Gastroesophageal sphincter (tissue), 4 donors: ENCODE results near the gene RHOC. TPM values are rescaled to one million over a fixed set of nuclear protein-coding genes. Genes with fewer than 3 reads are reported as not detected.
"Not testable (repeated sequence)": the region's sequence is repeated elsewhere in the genome, so short reads cannot be mapped to it uniquely, and the experiment has no call there.

Source experiments
- ATAC-seq: fragments of 150-250 bp; one replicate; pipeline ENCODE4 v1.9.1; 2016; ENCODE audit warnings: mild to moderate bottlenecking, moderate library complexity
- H3K27ac ChIP-seq, 4 donors: fragments of 200-600 bp; sonication (generic) in 3 of 4; 1 replicate in 3 of 4; 2 replicates in 1 of 4; pipeline ENCODE4 v1.5.1; 2016 to 2019
- H3K27me3 ChIP-seq: fragments of 200-600 bp; sonication (generic); one replicate; pipeline ENCODE4 v1.5.1; 2019
- H3K36me3 ChIP-seq, 2 donors: fragments of 200-600 bp; sonication (generic); one replicate each; pipeline ENCODE4 v1.5.1; 2019; ENCODE audit warnings: control low read depth in 1 of 2
- H3K4me1 ChIP-seq, 3 donors: fragments of 200-600 bp; sonication (generic); 1 replicate in 2 of 3; 2 replicates in 1 of 3; pipeline ENCODE4 v1.5.1; 2016 to 2019; ENCODE audit warnings: control low read depth in 2 of 3
- H3K4me3 ChIP-seq, 2 donors: fragments of 200-600 bp; sonication (generic); one replicate each; pipeline ENCODE4 v1.5.1; 2019; ENCODE audit warnings: mild to moderate bottlenecking in 1 of 2, moderate library complexity in 1 of 2
- H3K9me3 ChIP-seq, 3 donors: fragments of 200-600 bp; sonication (generic); one replicate each; pipeline ENCODE4 v1.5.1; 2017 to 2019; ENCODE audit warnings: control low read depth in 2 of 3
- EP300 ChIP-seq: sonication (generic); formaldehyde crosslinking; IDR thresholded peaks from one replicate; pipeline ENCODE4 v1.6.1; 2017; ENCODE audit warnings: antibody characterized with exemption, mild to moderate bottlenecking
- POLR2A ChIP-seq, 2 donors: fragments of 450-650 bp; IDR thresholded peaks; one replicate each; pipeline ENCODE4 v1.6.1; 2017; ENCODE audit warnings: antibody characterized with exemption in 2 of 2, mild to moderate bottlenecking in 2 of 2, moderate library complexity in 1 of 2
- POLR2AphosphoS5 ChIP-seq: sonication (generic); formaldehyde crosslinking; IDR thresholded peaks from one replicate; pipeline ENCODE4 v1.6.1; 2017; ENCODE audit warnings: antibody characterized with exemption
- WGBS, 2 donors: methylation state at CpG; one replicate each; pipeline ENCODE4 v1.1.5; 2018; ENCODE audit warnings: low coverage in 1 of 2; 5-methylcytosine and 5-hydroxymethylcytosine counted together
- total RNA-seq, 4 donors: library from RNA; depleted of rRNA; stranded (reverse); fragments of >200 nt; gene quantifications; one replicate each; pipeline ENCODE4 v1.1.0, GENCODE V29; 2016
- TF ChIP-seq, protein P1 (sequence below), 4 experiments: fragments of 200-600 bp in 2 of 4; fragments of 450-650 bp in 2 of 4; sonication (generic) in 1 of 4; IDR thresholded peaks; one replicate each; pipeline ENCODE4 v1.5.1; 2017 to 2019; ENCODE audit warnings: antibody characterized with exemption in 4 of 4, mild to moderate bottlenecking in 2 of 4, moderate library complexity in 2 of 4

Gene RHOC
- total RNA-seq, 4 donors from 2014 or later, result 183 to 354 (median 240) TPM

DNA sequence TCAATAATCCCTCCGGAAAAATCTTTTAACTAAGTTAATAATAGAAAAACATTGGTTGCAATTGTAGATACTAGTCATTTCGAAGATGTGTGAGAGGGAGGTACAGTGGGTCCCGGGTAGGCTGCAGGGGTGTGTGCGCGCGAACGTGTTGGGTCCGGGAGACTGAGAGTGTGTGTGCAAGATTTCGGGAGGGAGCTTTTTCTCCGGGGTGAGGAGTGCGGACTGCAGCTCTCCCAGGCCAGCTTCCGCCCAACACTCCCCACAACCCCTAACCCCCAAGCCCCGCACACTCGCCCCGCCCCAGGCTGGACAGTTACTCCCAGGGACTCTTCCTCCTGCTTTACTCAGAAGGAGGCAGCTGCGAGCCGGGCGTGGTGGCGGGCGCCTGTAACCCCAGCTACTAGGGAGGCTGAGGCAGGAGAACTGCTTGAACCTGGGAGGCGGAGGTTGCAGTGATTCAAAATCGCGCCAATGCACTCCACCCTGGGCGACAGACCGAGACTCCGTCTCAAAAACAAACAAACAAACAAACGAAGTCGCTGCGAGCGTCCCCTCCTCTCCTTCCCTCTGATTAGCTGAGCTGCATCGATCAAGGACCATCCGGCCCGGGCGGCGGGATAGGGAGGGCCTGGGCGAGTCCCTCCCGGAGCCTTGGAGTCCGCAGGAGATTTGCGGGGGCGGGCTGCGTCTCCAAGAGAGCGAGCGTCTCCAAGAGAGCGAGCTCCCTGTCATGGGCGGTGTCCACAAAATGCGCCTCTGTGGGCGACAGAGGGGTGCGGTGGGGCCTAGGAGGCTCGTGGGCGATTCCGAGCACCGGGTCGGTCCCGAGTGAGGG is 36.5 kb upstream of the RHOC start:
- TF ChIP-seq, protein P1, sequence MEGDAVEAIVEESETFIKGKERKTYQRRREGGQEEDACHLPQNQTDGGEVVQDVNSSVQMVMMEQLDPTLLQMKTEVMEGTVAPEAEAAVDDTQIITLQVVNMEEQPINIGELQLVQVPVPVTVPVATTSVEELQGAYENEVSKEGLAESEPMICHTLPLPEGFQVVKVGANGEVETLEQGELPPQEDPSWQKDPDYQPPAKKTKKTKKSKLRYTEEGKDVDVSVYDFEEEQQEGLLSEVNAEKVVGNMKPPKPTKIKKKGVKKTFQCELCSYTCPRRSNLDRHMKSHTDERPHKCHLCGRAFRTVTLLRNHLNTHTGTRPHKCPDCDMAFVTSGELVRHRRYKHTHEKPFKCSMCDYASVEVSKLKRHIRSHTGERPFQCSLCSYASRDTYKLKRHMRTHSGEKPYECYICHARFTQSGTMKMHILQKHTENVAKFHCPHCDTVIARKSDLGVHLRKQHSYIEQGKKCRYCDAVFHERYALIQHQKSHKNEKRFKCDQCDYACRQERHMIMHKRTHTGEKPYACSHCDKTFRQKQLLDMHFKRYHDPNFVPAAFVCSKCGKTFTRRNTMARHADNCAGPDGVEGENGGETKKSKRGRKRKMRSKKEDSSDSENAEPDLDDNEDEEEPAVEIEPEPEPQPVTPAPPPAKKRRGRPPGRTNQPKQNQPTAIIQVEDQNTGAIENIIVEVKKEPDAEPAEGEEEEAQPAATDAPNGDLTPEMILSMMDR (IDR thresholded peaks at IDR 0.05), result no peak
- TF ChIP-seq EP300 (no peak), POLR2A (IDR thresholded peaks at IDR 0.05) (no peak), POLR2AphosphoS5 (no peak)
- Histone ChIP-seq H3K4me3 (peak overlapping the region in 1 of 2 donors; percentile 40), H3K27ac (no peak overlapping the region), H3K36me3 (no peaks in the 10 kb centered on the region), H3K4me1 (peaks cover 0 to 13% (median 0%) of the 10 kb centered on the region in 3 donors), H3K9me3 (no peaks in the 10 kb centered on the region), H3K27me3 (peaks cover 51% of the 10 kb centered on the region)
- peak; percentile 10 for ATAC-seq
- WGBS, 2 donors, result 54 to 79% methylated on average over 2 to 3 of the region's 54 CpGs

DNA sequence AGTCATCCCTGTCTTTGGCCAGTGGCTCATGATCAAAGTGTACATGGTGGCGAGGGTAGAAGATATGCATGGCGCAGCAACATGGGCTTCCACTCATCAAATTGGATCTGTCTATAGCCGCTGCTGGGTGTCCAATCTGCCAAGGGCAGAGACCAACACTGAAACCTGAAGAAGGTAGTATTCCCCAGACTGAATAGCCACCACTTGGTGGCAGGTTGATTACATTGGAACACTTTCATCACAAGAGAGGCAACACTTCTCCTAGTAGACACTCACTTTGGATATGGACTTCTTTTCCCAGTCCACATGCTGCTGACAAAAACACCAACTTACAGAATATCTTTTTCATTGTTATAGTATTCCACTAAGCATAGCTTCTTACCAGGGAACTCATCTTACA is 30.6 kb upstream of the RHOC start:
- H3K27me3 ChIP-seq, result peaks cover 20% of the 10 kb centered on the region
- no peaks in the 10 kb centered on the region for H3K36me3 ChIP-seq
- H3K27ac ChIP-seq, result no peak overlapping the region
- no peaks in the 10 kb centered on the region for H3K4me1 ChIP-seq
- H3K9me3 ChIP-seq, result no peaks in the 10 kb centered on the region
- TF ChIP-seq EP300 (no peak), POLR2AphosphoS5 (no peak), POLR2A (IDR thresholded peaks at IDR 0.05) (no peak)
- TF ChIP-seq, protein P1 (IDR thresholded peaks at IDR 0.05), result no peak
- no peak for ATAC-seq
- H3K4me3 ChIP-seq, result no peak overlapping the region
- WGBS, 2 donors, result 100% methylated on average over 3 of the region's 3 CpGs

DNA sequence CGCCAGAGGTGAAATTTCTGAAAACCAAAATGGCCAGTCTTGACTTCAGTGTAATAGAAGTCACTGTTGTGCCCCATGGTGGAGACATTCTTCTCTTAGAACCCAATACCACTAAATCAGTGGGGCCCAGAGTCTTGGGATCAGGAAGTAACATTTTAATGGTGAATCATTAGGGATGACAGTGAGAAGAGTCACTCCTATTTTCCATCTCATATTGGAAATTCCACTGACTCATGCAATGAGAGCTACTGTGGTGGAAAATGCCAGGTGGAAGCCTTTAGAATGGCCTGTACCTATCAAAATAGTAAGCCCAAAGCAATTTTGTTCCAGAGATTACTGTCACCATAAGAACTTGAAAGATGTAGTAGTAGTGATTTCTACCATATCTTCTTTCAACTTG is 28.8 kb upstream of the RHOC start:
- 83 to 92% methylated on average over 1 of the region's 1 CpG for whole genome bisulfite sequencing, 2 donors
- Histone ChIP-seq H3K36me3 (no peaks in the 10 kb centered on the region), H3K27ac (no peak overlapping the region), H3K27me3 (peaks cover 3% of the 10 kb centered on the region), H3K9me3 (no peaks in the 10 kb centered on the region), H3K4me1 (no peaks in the 10 kb centered on the region), H3K4me3 (no peak overlapping the region)
- no peak for ATAC-seq
- TF ChIP-seq EP300 (no peak), POLR2AphosphoS5 (no peak), POLR2A (IDR thresholded peaks at IDR 0.05) (no peak)
- TF ChIP-seq, protein P1 (IDR thresholded peaks at IDR 0.05), result no peak

DNA sequence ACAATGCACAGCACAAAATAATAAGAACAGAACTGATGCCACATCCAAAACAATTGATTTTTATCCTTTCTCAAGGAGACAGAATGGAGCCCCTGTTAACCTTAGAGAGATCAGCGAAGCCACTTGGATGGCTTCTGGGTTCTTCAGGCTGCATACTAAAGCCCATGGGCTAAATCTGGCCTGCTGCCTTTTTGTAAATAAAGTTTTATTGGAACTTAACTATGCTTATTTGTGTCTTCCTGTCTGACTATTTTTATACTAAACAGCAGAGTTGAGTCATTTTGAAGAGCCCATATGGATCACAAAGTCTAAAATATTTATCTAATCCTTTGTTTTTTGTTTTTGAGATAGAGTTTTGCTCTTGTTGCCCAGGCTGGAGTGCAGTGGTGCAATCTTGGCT is 24.5 kb upstream of the RHOC start:
- ATAC-seq, result no peak
- WGBS, 2 donors, result 85 to 95% methylated on average over 1 of the region's 1 CpG
- no peak overlapping the region for H3K4me3 ChIP-seq
- no peaks in the 10 kb centered on the region for H3K4me1 ChIP-seq
- no peak overlapping the region for H3K27ac ChIP-seq
- H3K9me3 ChIP-seq, result no peaks in the 10 kb centered on the region
- H3K27me3 ChIP-seq, result no peaks in the 10 kb centered on the region
- H3K36me3 ChIP-seq, result no peaks in the 10 kb centered on the region
- TF ChIP-seq, protein P1 (IDR thresholded peaks at IDR 0.05), result no peak
- TF ChIP-seq POLR2A (IDR thresholded peaks at IDR 0.05) (no peak), EP300 (no peak), POLR2AphosphoS5 (no peak)

DNA sequence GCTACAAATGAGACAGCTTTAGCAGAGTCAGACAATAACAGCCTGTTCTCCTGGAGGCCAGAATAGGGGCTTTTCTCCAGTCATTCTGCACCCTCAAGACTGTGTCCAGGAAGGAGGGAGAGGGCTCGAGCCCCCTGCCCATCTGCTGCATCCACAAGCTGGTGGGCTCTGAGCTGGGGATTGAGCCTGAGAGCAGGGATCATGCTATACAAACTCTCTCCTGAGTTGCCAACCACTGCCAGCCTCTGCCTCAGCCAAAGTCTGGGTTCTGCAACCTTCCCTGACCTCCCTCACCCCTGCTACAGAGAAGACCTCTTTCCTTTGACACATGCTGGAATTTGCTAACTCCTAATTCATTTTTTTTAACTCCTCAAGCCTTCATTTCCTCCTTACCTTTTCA is 23.0 kb upstream of the RHOC start:
- Histone ChIP-seq H3K27me3 (no peaks in the 10 kb centered on the region), H3K4me1 (no peaks in the 10 kb centered on the region), H3K9me3 (no peaks in the 10 kb centered on the region), H3K4me3 (no peak overlapping the region), H3K36me3 (no peaks in the 10 kb centered on the region), H3K27ac (no peak overlapping the region)
- 60% methylated on average over 1 of the region's 1 CpG; no CpG with 5 or more reads in 1 of the 2 donors for WGBS, 2 donors
- ATAC-seq, result no peak
- TF ChIP-seq POLR2A (IDR thresholded peaks at IDR 0.05) (no peak), EP300 (no peak), POLR2AphosphoS5 (no peak)
- TF ChIP-seq, protein P1 (IDR thresholded peaks at IDR 0.05), result no peak

DNA sequence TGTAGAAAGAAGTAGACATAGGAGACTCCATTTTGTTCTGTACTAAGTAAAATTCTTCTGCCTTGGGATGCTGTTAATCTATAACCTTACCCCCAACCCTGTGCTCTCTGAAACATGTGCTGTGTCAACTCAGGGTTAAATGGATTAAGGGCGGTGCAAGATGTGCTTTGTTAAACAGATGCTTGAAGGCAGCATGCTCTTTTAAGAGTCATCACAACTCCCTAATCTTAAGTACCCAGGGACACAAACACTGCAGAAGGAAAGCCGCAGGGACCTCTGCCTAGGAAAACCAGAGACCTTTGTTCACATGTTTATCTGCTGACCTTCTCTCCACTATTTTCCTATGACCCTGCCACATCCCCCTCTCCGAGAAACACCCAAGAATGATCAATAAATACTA is 22.1 kb upstream of the RHOC start:
- ATAC-seq, H3K9me3 ChIP-seq, H3K4me1 ChIP-seq, H3K27ac ChIP-seq, H3K27me3 ChIP-seq, H3K4me3 ChIP-seq, H3K36me3 ChIP-seq: not testable (repeated sequence)
- WGBS, 2 donors, result 20 to 77% methylated on average over 1 to 2 of the region's 3 CpGs

DNA sequence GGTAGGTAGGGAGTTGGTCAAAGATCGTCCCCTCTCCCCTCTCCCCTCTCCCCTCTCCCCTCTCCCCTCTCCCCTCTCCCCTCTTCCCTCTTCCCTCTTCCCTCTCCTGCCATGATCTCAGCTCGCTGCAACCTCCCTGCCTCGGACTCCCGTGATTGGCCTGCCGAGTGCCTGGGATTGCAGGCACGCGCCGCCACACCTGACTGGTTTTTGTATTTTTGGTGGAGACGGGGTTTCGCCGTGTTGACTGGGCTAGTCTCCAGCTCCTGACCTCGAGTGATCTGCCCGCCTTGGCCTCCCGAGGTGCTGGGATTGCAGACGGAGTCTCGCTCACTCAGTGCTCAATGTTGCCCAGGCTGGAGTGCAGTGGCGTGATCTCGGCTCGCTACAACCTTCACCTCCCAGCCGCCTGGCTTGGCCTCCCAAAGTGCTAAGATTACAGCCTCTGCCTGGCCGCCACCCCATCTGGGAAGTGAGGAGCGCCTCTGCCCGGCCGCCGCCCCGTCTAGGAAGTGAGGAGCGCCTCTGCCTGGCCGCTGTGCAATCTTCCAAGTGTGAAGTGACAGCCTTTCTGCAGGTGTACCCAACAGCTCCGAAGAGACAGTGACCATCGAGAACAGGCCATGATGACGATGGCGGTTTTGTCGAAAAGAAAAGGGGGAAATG is 21.5 kb upstream of the RHOC start:
- H3K27me3 ChIP-seq, ATAC-seq, H3K27ac ChIP-seq, H3K4me3 ChIP-seq, H3K9me3 ChIP-seq, H3K4me1 ChIP-seq, H3K36me3 ChIP-seq: not testable (repeated sequence)
- WGBS, 2 donors, result 90 to 100% methylated on average over 2 to 5 of the region's 33 CpGs
